K562 (cell line): ENCODE measurements around the gene RUVBL2. TPM values are rescaled to one million over a fixed set of nuclear protein-coding genes. Genes with fewer than 3 reads are reported as not detected.

Experiments
- ATAC-seq: fragments of 200-7000 bp; cut with Tn5 transposase; 3 replicates; pipeline ENCODE4 v1.9.1; 2020; ENCODE audit warnings: moderate library complexity
- BruUV-seq: library from RNA; stranded (reverse); fragments of 400-500 nt; replicated peaks from 2 replicates; lab custom pipeline; 2021; lab: Mats Ljungman, UMichigan
- CTCF ChIA-PET: fragments of 300-600 bp; formaldehyde crosslinking; extraction: SDS; loops from one replicate; lab custom pipeline; 2021; ENCODE audit warnings: low intra/inter-chr PET ratio; lab: Yijun Ruan, JAX
- POLR2A ChIA-PET: fragments of 300-600, 350-650 bp; sonication (Branson Sonifier 250); formaldehyde crosslinking; extraction: SDS; loops from one replicate; lab custom pipeline; 2021; ENCODE audit warnings: antibody characterized with exemption, inconsistent platforms; lab: Yijun Ruan, JAX
- DNase-seq, 4 experiments: peaks; one replicate each; pipeline versions ENCODE4 v3.0.0 to v3.0.0-alpha.2; 2011 to 2018; ENCODE audit warnings: low spot score in 3 of 4, mixed read lengths in 3 of 4; ENCODE audit errors: extremely low read depth in 1 of 4
- FAIRE-seq: peaks from 2 replicates; lab custom pipeline; 2011; peaks lifted over from hg19 to GRCh38; lab: Jason Lieb, UNC
- H2AFZ ChIP-seq: 2 replicates; pipeline ENCODE4 v1.6.0; 2011; ENCODE audit warnings: low read depth, low read length, control low read depth, inconsistent platforms
- H3K27ac ChIP-seq: fragments of 200-600 bp; 3 replicates; pipeline ENCODE4 v1.8.0; 2011; ENCODE audit warnings: low read depth, mild to moderate bottlenecking, control low read depth, inconsistent platforms, low read length, moderate library complexity, mixed read lengths; ENCODE audit errors: extremely low read depth
- H3K27me3 ChIP-seq, 2 experiments: fragments of 300-600 bp in 1 of 2; 2 replicates in 1 of 2; 3 replicates in 1 of 2; pipeline versions ENCODE4 v1.6.0 to v1.8.0; 2011; ENCODE audit warnings: inconsistent platforms in 2 of 2, low read length in 2 of 2, mild to moderate bottlenecking in 1 of 2, mixed read lengths in 1 of 2, moderate library complexity in 1 of 2; ENCODE audit not compliant: control insufficient read depth in 2 of 2, insufficient read depth in 2 of 2
- H3K36me3 ChIP-seq: fragments of 300-600 bp; 3 replicates; pipeline ENCODE4 v1.8.0; 2011; ENCODE audit warnings: mild to moderate bottlenecking, low read length, inconsistent platforms; ENCODE audit not compliant: control insufficient read depth, insufficient read depth
- H3K4me1 ChIP-seq, 2 experiments: fragments of 200-600 bp in 1 of 2; replicated peaks in 1 of 2; 2 replicates in 1 of 2; 3 replicates in 1 of 2; pipeline versions ENCODE4 v1.5.1 to v1.8.0; 2011; ENCODE audit warnings: inconsistent platforms in 2 of 2, low read length in 2 of 2, mild to moderate bottlenecking in 1 of 2, mixed read lengths in 1 of 2, moderate library complexity in 1 of 2; ENCODE audit not compliant: control insufficient read depth in 2 of 2, insufficient read depth in 2 of 2
- H3K4me2 ChIP-seq: 2 replicates; pipeline ENCODE4 v1.6.1; 2011; ENCODE audit warnings: low read length, control low read depth, inconsistent platforms, mixed read lengths; ENCODE audit not compliant: insufficient read depth
- H3K4me3 ChIP-seq: fragments of 200-600 bp; sonication (generic), shearing (Covaris generic); 2 replicates; pipeline ENCODE4 v1.5.1; 2016; ENCODE audit warnings: control low read depth, inconsistent platforms
- H3K79me2 ChIP-seq: fragments of 200-600 bp; 3 replicates; pipeline ENCODE4 v1.8.0; 2011; ENCODE audit warnings: low read length, inconsistent platforms; ENCODE audit not compliant: control insufficient read depth, insufficient read depth
- H3K9ac ChIP-seq, 2 experiments: 2 replicates each; pipeline versions ENCODE4 v1.6.0 to v1.6.1; 2011; ENCODE audit warnings: low read depth in 2 of 2, low read length in 2 of 2, control low read depth in 1 of 2, inconsistent platforms in 1 of 2, mild to moderate bottlenecking in 1 of 2, mixed read lengths in 1 of 2; ENCODE audit not compliant: insufficient read depth in 1 of 2
- H3K9me1 ChIP-seq: one replicate; pipeline ENCODE4 v1.6.0; 2011; ENCODE audit warnings: inconsistent platforms, mild to moderate bottlenecking, low read length, moderate library complexity; ENCODE audit not compliant: control insufficient read depth, insufficient read depth
- H3K9me3 ChIP-seq: replicated peaks from 2 replicates; pipeline ENCODE4 v1.5.1; 2011; ENCODE audit warnings: low read depth, low read length, inconsistent platforms; ENCODE audit not compliant: control insufficient read depth, insufficient read depth
- H4K20me1 ChIP-seq: replicated peaks from 2 replicates; pipeline ENCODE4 v1.6.1; 2011; ENCODE audit warnings: low read length, inconsistent platforms, mixed read lengths; ENCODE audit not compliant: control insufficient read depth, insufficient read depth
- DACH1 ChIP-seq: fragments of 450-650 bp; IDR thresholded peaks from 2 replicates; pipeline ENCODE4 v1.6.1; 2018; ENCODE audit not compliant: partially characterized antibody
- SPI1 ChIP-seq: IDR thresholded peaks from 2 replicates; pipeline ENCODE4 v1.6.1; 2011; ENCODE audit warnings: low read depth, low read length, control low read depth, borderline replicate concordance
- WHSC1 ChIP-seq: IDR thresholded peaks from one replicate; pipeline ENCODE4 v1.6.1; 2012; ENCODE audit warnings: low read length, control low read depth, inconsistent platforms
- ZNF75A ChIP-seq: fragments of 450-650 bp; formaldehyde crosslinking; IDR thresholded peaks from 2 replicates; pipeline ENCODE4 v1.4.0; 2020; ENCODE audit warnings: mild to moderate bottlenecking
- WGBS: fragments of 100-300 bp; shearing (Covaris generic); methylation state at CpG from one replicate; pipeline ENCODE4 v1.1.6; 2016; ENCODE audit warnings: low coverage, mixed read lengths; ENCODE audit not compliant: insufficient coverage; ENCODE audit errors: missing lambda C conversion rate; 5-methylcytosine and 5-hydroxymethylcytosine counted together
- in situ Hi-C: fragments of 300-500 bp; cut with MboI; formaldehyde crosslinking; loops from 4 replicates; pipeline ENCODE4 v1.15.0; 2018; ENCODE audit warnings: inconsistent platforms, mixed read lengths
- intact Hi-C: fragments of 100-400 bp; cut with micrococcal nuclease; formaldehyde crosslinking; loops from 2 replicates; pipeline ENCODE4 v1.14.2; 2022
- polyA plus RNA-seq, 8 experiments: library from polyadenylated mRNA; depleted of rRNA in 4 of 8; stranded (reverse) in 5 of 8; unstranded in 3 of 8; fragments of >200 nt; fragmentation: Nextera tagmentation in 2 of 8; fragmentation: Illumina TruSeq in 1 of 8; extraction: Ambion mirVana in 2 of 8; extraction: Trizol in 1 of 8; gene quantifications; 2 replicates each; pipeline versions ENCODE4 v1.2.1 to v1.2.3, GENCODE V29; 2011 to 2014; ENCODE audit warnings: inconsistent platforms in 1 of 8, missing spikeins in 1 of 8
- total RNA-seq, 7 experiments: library from RNA; depleted of rRNA in 6 of 7; stranded (reverse); fragments of >200 nt in 6 of 7; fragmentation: Illumina TruSeq in 2 of 7; extraction: Trizol in 2 of 7; gene quantifications; 2 replicates each; pipeline versions ENCODE4 v1.2.1 to v1.2.3, GENCODE V29; 2011 to 2021; ENCODE audit warnings: low replicate concordance in 1 of 7
- TF ChIP-seq, protein P1 (sequence below): fragments of 250-450 bp; sonication (Bioruptor Pico); IDR thresholded peaks from 2 replicates; pipeline ENCODE4 v1.5.0; 2020; ENCODE audit warnings: mild to moderate bottlenecking
- TF ChIP-seq, protein P2 (sequence below): IDR thresholded peaks from 2 replicates; pipeline ENCODE4 v1.6.1; 2016; ENCODE audit warnings: missing genetic modification characterization, missing compliant biosample characterization

RUVBL2 gene
- total and polyA plus RNA-seq, 9 of the 15 experiments (the other 6 are each of a cell fraction or from before 2014, with no cell fraction given), result 71.4 to 453 (median 237) TPM

DNA sequence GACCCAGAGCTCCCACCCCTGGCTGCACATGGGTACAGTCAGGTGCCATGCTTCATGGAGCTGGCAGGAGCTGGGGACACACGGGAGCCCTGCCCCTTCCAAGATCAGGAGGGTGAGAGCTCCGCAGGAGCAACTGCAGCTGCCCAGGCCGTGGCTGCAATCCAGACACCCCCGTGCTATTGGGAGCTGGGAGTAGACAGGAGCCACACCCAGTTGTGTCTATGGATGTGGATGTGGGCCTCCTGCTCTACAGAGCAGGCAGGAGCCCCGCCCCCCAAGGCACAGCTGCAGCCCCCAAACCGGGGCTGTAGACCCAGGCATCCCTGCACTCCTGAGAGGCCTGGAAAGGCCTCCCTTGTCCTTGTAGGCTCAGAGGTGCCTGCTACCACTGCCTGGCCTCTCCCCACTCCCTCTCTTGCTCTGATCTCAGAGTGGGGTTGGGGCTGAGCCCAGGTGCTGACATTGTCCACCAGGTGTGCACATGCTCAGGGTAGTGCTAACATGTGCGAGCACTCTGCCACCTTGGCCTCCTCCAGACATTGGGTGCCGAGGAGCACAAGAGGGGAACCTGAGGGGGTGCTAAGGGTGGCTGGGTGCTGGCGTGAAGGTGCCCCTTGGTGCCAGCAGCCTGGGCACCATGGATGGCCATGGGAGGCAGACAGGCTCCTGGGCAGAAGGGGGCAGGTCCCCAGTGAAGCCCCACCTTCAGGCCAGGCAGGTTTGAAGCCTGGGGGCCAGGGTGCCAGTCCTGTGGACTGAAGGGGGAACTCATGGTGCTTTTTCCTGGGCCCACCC, 47.0 kb upstream of the RUVBL2 start:
- intact Hi-C loops, result no loop called here
- no peak for FAIRE-seq
- no peak for DNase-seq
- Histone ChIP-seq H2AFZ (no peak overlapping the region), H3K36me3 (no peaks in the 10 kb centered on the region; the same call in 2 of the 3 replicates), H3K4me3 (no peak overlapping the region), H3K9me1 (no peaks in the 10 kb centered on the region), H4K20me1 (no peaks in the 10 kb centered on the region), H3K27me3 (no peaks in the 10 kb centered on the region), H3K27ac (no peak overlapping the region), H3K4me1 (peaks cover 22 to 25% of the 10 kb centered on the region in 2 experiments; a peak in 4 of 5 replicates), H3K4me2 (no peak overlapping the region), H3K9ac (no peak overlapping the region), H3K79me2 (no peaks in the 10 kb centered on the region), H3K9me3 (peaks cover 11% of the 10 kb centered on the region)
- in situ Hi-C loops, result no loop called here
- CTCF ChIA-PET, result no interaction called here
- no TSS peak for BruUV-seq
- WGBS, result 60% methylated on average over 8 of the region's 9 CpGs
- TF ChIP-seq ZNF75A, result no peak
- TF ChIP-seq, protein P1, sequence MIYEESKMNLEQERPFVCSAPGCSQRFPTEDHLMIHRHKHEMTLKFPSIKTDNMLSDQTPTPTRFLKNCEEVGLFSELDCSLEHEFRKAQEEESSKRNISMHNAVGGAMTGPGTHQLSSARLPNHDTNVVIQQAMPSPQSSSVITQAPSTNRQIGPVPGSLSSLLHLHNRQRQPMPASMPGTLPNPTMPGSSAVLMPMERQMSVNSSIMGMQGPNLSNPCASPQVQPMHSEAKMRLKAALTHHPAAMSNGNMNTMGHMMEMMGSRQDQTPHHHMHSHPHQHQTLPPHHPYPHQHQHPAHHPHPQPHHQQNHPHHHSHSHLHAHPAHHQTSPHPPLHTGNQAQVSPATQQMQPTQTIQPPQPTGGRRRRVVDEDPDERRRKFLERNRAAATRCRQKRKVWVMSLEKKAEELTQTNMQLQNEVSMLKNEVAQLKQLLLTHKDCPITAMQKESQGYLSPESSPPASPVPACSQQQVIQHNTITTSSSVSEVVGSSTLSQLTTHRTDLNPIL (CRISPR knock-in tag), result no peak
- TF ChIP-seq, protein P2, sequence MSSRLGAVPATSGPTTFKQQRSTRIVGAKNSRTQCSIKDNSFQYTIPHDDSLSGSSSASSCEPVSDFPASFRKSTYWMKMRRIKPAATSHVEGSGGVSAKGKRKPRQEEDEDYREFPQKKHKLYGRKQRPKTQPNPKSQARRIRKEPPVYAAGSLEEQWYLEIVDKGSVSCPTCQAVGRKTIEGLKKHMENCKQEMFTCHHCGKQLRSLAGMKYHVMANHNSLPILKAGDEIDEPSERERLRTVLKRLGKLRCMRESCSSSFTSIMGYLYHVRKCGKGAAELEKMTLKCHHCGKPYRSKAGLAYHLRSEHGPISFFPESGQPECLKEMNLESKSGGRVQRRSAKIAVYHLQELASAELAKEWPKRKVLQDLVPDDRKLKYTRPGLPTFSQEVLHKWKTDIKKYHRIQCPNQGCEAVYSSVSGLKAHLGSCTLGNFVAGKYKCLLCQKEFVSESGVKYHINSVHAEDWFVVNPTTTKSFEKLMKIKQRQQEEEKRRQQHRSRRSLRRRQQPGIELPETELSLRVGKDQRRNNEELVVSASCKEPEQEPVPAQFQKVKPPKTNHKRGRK (tag), result no peak
- TF ChIP-seq DACH1, result no peak
- TF ChIP-seq SPI1, result no peak
- no peak for TF ChIP-seq WHSC1
- POLR2A ChIA-PET, result interaction anchor here (0.6 to 1.1 kb wide), 3 partner anchors 21 to 166 kb away, joined by 3 to 7 read pairs (median 4); partner anchors contain the start of gene GYS1
- no peak for ATAC-seq
